ENCODE results near the gene ACOT8. TPM values are rescaled to one million over a fixed set of nuclear protein-coding genes. Genes with fewer than 3 reads are reported as not detected.
"Not testable (repeated sequence)": the region's sequence is repeated elsewhere in the genome, so short reads cannot be mapped to it uniquely, and the experiment has no call there.

The ACOT8 gene
- total RNA-seq, 1 experiment from 2014 or later, result 33.4 TPM

GRCh38 chr20:45833030-45833882 lies 23.9 kb downstream of the ACOT8 start, which contains the start of gene SNX21:
Gene SNX21 (plus strand): TSS chr20:45833799. CDS start chr20:45833920, 121 bp downstream.
- Histone ChIP-seq H2AFZ (peak within 1 kb of the TSS; percentile 77), H3K27me3 (ENCODE audit: insufficient read depth, low read depth) (no peaks in the 10 kb centered on the region), H3K9me3 (ENCODE audit: insufficient read depth, low read depth) (no peaks in the 10 kb centered on the region), H3K4me2 (peak within 1 kb of the TSS; percentile 75), H3K27ac (no peak within 1 kb of the TSS), H3K79me2 (ENCODE audit: low read depth) (no peaks in the 10 kb centered on the region), H3F3A (ENCODE audit: insufficient read depth, low read depth) (peaks cover 36% of the 10 kb centered on the region), H3K36me3 (ENCODE audit: low read depth) (no peaks in the 10 kb centered on the region), H3K9me2 (ENCODE audit: insufficient read depth) (no peaks in the 10 kb centered on the region), H3K4me3 (peak within 1 kb of the TSS; percentile 62), H3K4me1 (replicated peaks; ENCODE audit: insufficient read depth) (peaks cover 18% of the 10 kb centered on the region), H4K20me1 (ENCODE audit: insufficient read depth) (no peaks in the 10 kb centered on the region)
- DNase-seq, result peak; percentile 60 to 84
- intact Hi-C loops (cut with micrococcal nuclease; ENCODE audit: unreplicated experiment), result no loop called here
- POLR2A ChIA-PET (ENCODE audit: unreplicated experiment), result interaction anchor here (0.5 to 0.7 kb wide), 5 partner anchors 20 to 1891 kb away, joined by 3 read pairs; partner anchors contain the start of gene ZSWIM1
- CTCF ChIA-PET, result interaction anchor here (0.6 kb wide), 1 partner anchor 37 kb away, joined by 3 read pairs; no protein-coding TSS in a partner anchor
- TSS peak; percentile 55 for BruUV-seq (replicated peaks)
- TF ChIP-seq EZH2 (IDR thresholded peaks at IDR 0.05; ENCODE audit: low read depth) (no peak), CTCF (conservative IDR thresholded peaks at IDR 0.05) (no peak)

GRCh38 chr20:45832619-45833018 lies 24.6 kb downstream of the ACOT8 start:
- no peaks in the 10 kb centered on the region for H4K20me1 ChIP-seq (ENCODE audit: insufficient read depth)
- no peak overlapping the region for H3K27ac ChIP-seq
- no peaks in the 10 kb centered on the region for H3K27me3 ChIP-seq (ENCODE audit: insufficient read depth, low read depth)
- H3K9me3 ChIP-seq (ENCODE audit: insufficient read depth, low read depth), result no peaks in the 10 kb centered on the region
- no TSS peak for BruUV-seq (replicated peaks)
- no peak overlapping the region; the same call in 1 of the 2 replicates for H3K4me3 ChIP-seq
- intact Hi-C loops (cut with micrococcal nuclease; ENCODE audit: unreplicated experiment), result no loop called here
- H3F3A ChIP-seq (ENCODE audit: insufficient read depth, low read depth), result peaks cover 31% of the 10 kb centered on the region
- peak overlapping the region; percentile 75 for H3K4me2 ChIP-seq
- no peaks in the 10 kb centered on the region for H3K36me3 ChIP-seq (ENCODE audit: low read depth)
- DNase-seq, result no peak
- CTCF ChIA-PET, result interaction anchor here (0.6 kb wide), 1 partner anchor 38 kb away, joined by 3 read pairs; no protein-coding TSS in a partner anchor
- no peaks in the 10 kb centered on the region for H3K79me2 ChIP-seq (ENCODE audit: low read depth)
- POLR2A ChIA-PET (ENCODE audit: unreplicated experiment), result interaction anchor here (0.5 kb wide), 1 partner anchor 48 kb away, joined by 3 read pairs; the partner anchor contains the start of gene ZSWIM1
- H3K4me1 ChIP-seq (replicated peaks; ENCODE audit: insufficient read depth), result peaks cover 18% of the 10 kb centered on the region
- H2AFZ ChIP-seq, result peak overlapping the region; percentile 77; the same call in 1 of the 2 replicates
- TF ChIP-seq CTCF (conservative IDR thresholded peaks at IDR 0.05) (no peak), EZH2 (IDR thresholded peaks at IDR 0.05; ENCODE audit: low read depth) (no peak)
- no peaks in the 10 kb centered on the region for H3K9me2 ChIP-seq (ENCODE audit: insufficient read depth)

GRCh38 chr20:45829673-45830106 lies 27.5 kb downstream of the ACOT8 start:
- H3K4me3 ChIP-seq; H3K4me1 ChIP-seq (replicated peaks; ENCODE audit: insufficient read depth); H3K4me2 ChIP-seq; H3K27ac ChIP-seq; H2AFZ ChIP-seq; H3K79me2 ChIP-seq (ENCODE audit: low read depth); CTCF ChIA-PET; POLR2A ChIA-PET (ENCODE audit: unreplicated experiment); H4K20me1 ChIP-seq (ENCODE audit: insufficient read depth); intact Hi-C loops (cut with micrococcal nuclease; ENCODE audit: unreplicated experiment); BruUV-seq (replicated peaks); H3K9me2 ChIP-seq (ENCODE audit: insufficient read depth); H3K36me3 ChIP-seq (ENCODE audit: low read depth); H3K9me3 ChIP-seq (ENCODE audit: insufficient read depth, low read depth); H3K27me3 ChIP-seq (ENCODE audit: insufficient read depth, low read depth); DNase-seq: not testable (repeated sequence)
- peaks cover 10% of the 10 kb centered on the region; the same call in 1 of the 2 replicates for H3F3A ChIP-seq (ENCODE audit: insufficient read depth, low read depth)

Measured in PC-9 (cell line).